Endothelial cell of umbilical vein (primary cell): Measurements from ENCODE around the gene GNPTAB. TPM values are rescaled to one million over a fixed set of nuclear protein-coding genes. Genes with fewer than 3 reads are reported as not detected.

Experiments
- BruUV-seq: library from RNA; stranded (reverse); fragments of 400-500 nt; replicated peaks from 2 replicates; lab custom pipeline; 2021; lab: Mats Ljungman, UMichigan
- CTCF ChIA-PET: fragments of 300-600, 350-600 bp; sonication (Branson Sonifier 250); formaldehyde crosslinking; loops from one replicate; lab custom pipeline; 2021; ENCODE audit warnings: antibody characterized with exemption, inconsistent platforms; lab: Charles Lee
- POLR2A ChIA-PET: fragments of 300-600, 350-600 bp; sonication (Branson Sonifier 250); formaldehyde crosslinking; loops from one replicate; lab custom pipeline; 2021; ENCODE audit warnings: antibody characterized with exemption, inconsistent platforms; lab: Charles Lee
- DNase-seq: peaks from one replicate; pipeline ENCODE4 v3.0.0-alpha.2; 2011; ENCODE audit warnings: low read depth, low spot score
- FAIRE-seq: peaks from 2 replicates; lab custom pipeline; 2011; peaks lifted over from hg19 to GRCh38; lab: Jason Lieb, UNC
- H2AFZ ChIP-seq: 2 replicates; pipeline ENCODE4 v1.6.0; 2012; ENCODE audit warnings: low read depth, low read length, control low read depth, inconsistent platforms
- H3K27ac ChIP-seq: 2 replicates; pipeline ENCODE4 v1.5.1; 2011; ENCODE audit warnings: low read depth, mild to moderate bottlenecking, control low read depth, low read length, moderate library complexity; ENCODE audit not compliant: insufficient read depth
- H3K27me3 ChIP-seq, 2 experiments: 2 replicates each; pipeline versions ENCODE4 v1.6.0 to v1.6.1; 2011; ENCODE audit warnings: low read length in 2 of 2, mixed read lengths in 1 of 2; ENCODE audit not compliant: control insufficient read depth in 2 of 2, insufficient read depth in 2 of 2
- H3K36me3 ChIP-seq, 2 experiments: 2 replicates in 1 of 2; 3 replicates in 1 of 2; pipeline ENCODE4 v1.5.1; 2011; ENCODE audit warnings: low read length in 2 of 2, mild to moderate bottlenecking in 1 of 2, moderate library complexity in 1 of 2; ENCODE audit not compliant: control insufficient read depth in 2 of 2, insufficient read depth in 2 of 2; ENCODE audit errors: extremely low read depth in 1 of 2
- H3K4me1 ChIP-seq: 3 replicates; pipeline ENCODE4 v1.5.1; 2011; ENCODE audit warnings: mild to moderate bottlenecking, low read length; ENCODE audit not compliant: control insufficient read depth, insufficient read depth; ENCODE audit errors: extremely low read depth
- H3K4me2 ChIP-seq: 2 replicates; pipeline ENCODE4 v1.6.1; 2011; ENCODE audit warnings: low read length, control low read depth, mixed read lengths; ENCODE audit not compliant: insufficient read depth
- H3K4me3 ChIP-seq, 3 experiments: fragments of 200-600 bp in 1 of 3; sonication (generic), shearing (Covaris generic) in 1 of 3; replicated peaks in 1 of 3; 2 replicates each; pipeline ENCODE4 v1.5.1; 2011 to 2016; ENCODE audit warnings: control low read depth in 3 of 3, low read length in 3 of 3, mild to moderate bottlenecking in 2 of 3, inconsistent platforms in 1 of 3, low read depth in 1 of 3, moderate library complexity in 1 of 3; ENCODE audit not compliant: insufficient read depth in 1 of 3
- H3K79me2 ChIP-seq: 2 replicates; pipeline ENCODE4 v1.6.0; 2012; ENCODE audit warnings: low read length, inconsistent platforms; ENCODE audit not compliant: control insufficient read depth, insufficient read depth
- H3K9ac ChIP-seq: replicated peaks from 2 replicates; pipeline ENCODE3; 2011; ENCODE audit warnings: low read length, control low read depth; ENCODE audit not compliant: insufficient read depth; ENCODE audit errors: extremely low read depth
- H3K9me1 ChIP-seq: replicated peaks from 3 replicates; pipeline ENCODE4 v1.6.0; 2011; ENCODE audit warnings: mild to moderate bottlenecking, low read length; ENCODE audit not compliant: control insufficient read depth, insufficient read depth; ENCODE audit errors: extremely low read depth
- H3K9me3 ChIP-seq: replicated peaks from 2 replicates; pipeline ENCODE4 v1.5.1; 2012; ENCODE audit warnings: low read length, inconsistent platforms; ENCODE audit not compliant: control insufficient read depth, insufficient read depth
- H4K20me1 ChIP-seq: replicated peaks from 2 replicates; pipeline ENCODE3; 2011; ENCODE audit warnings: mild to moderate bottlenecking, low read length; ENCODE audit not compliant: control insufficient read depth, insufficient read depth; ENCODE audit errors: extremely low read depth
- CTCF ChIP-seq, 2 donors: IDR thresholded peaks; 1 replicate in 1 of 2; 2 replicates in 1 of 2; pipeline ENCODE4 v1.5.1; 2011; ENCODE audit warnings: low read length in 2 of 2, mild to moderate bottlenecking in 2 of 2, moderate library complexity in 2 of 2, control low read depth in 1 of 2, inconsistent platforms in 1 of 2, low read depth in 1 of 2; ENCODE audit not compliant: insufficient read depth in 1 of 2; ENCODE audit errors: extremely low read depth in 1 of 2
- EZH2 ChIP-seq: IDR thresholded peaks from 2 replicates; pipeline ENCODE4 v1.6.1; 2012; ENCODE audit warnings: borderline replicate concordance, low read depth, mild to moderate bottlenecking, moderate library complexity, low read length, inconsistent platforms; ENCODE audit not compliant: severe bottlenecking
- FOS ChIP-seq: IDR thresholded peaks from 2 replicates; pipeline ENCODE4 v1.6.1; 2011; ENCODE audit warnings: mild to moderate bottlenecking, low read length, moderate library complexity, borderline replicate concordance; ENCODE audit not compliant: insufficient read depth
- GATA2 ChIP-seq: IDR thresholded peaks from 2 replicates; pipeline ENCODE4 v1.7.0; 2011; ENCODE audit warnings: low read depth, mild to moderate bottlenecking, moderate library complexity, mixed read lengths, low read length; ENCODE audit not compliant: insufficient read length, insufficient read depth
- JUN ChIP-seq: IDR thresholded peaks from 2 replicates; pipeline ENCODE4 v1.6.1; 2011; ENCODE audit warnings: borderline replicate concordance, low read depth; ENCODE audit not compliant: insufficient read length, insufficient read depth
- MYC ChIP-seq: IDR thresholded peaks from one replicate; pipeline ENCODE4 v1.6.1; 2011; ENCODE audit warnings: mild to moderate bottlenecking, low read depth, low read length
- POLR2A ChIP-seq: IDR thresholded peaks from 2 replicates; pipeline ENCODE4 v1.6.1; 2012; ENCODE audit warnings: low read depth, mild to moderate bottlenecking, control low read depth, low read length
- POLR2AphosphoS5 ChIP-seq: IDR thresholded peaks from 2 replicates; pipeline ENCODE4 v1.6.1; 2012; ENCODE audit warnings: low read depth, mild to moderate bottlenecking, control low read depth, low read length, moderate library complexity; ENCODE audit not compliant: insufficient read depth
- dilution Hi-C: fragments of 300-500 bp; cut with MboI; formaldehyde crosslinking; loops from one replicate; pipeline ENCODE4 v1.15.0; 2019; ENCODE audit warnings: low sequenced_read_pairs; ENCODE audit not compliant: extremely low pct_ligation_motif_present
- intact Hi-C: fragments of 100-400 bp; cut with micrococcal nuclease; formaldehyde crosslinking; loops from one replicate; pipeline ENCODE4 v1.10.0; 2022
- polyA plus RNA-seq, 4 experiments: library from polyadenylated mRNA; depleted of rRNA in 3 of 4; stranded (reverse) in 3 of 4; unstranded in 1 of 4; fragments of >200 nt; gene quantifications; 2 replicates each; pipeline versions ENCODE4 v1.2.1 to v1.2.3, GENCODE V29; 2011 to 2012; ENCODE audit warnings: missing spikeins in 1 of 4
- total RNA-seq: library from RNA; stranded (reverse); gene quantifications from 2 replicates; pipeline ENCODE4 v1.2.3, GENCODE V29; 2021
- TF ChIP-seq, protein P1 (sequence below): IDR thresholded peaks from 2 replicates; pipeline ENCODE4 v1.6.1; 2011; ENCODE audit not compliant: insufficient read depth, insufficient read length

The GNPTAB gene
- total and polyA plus RNA-seq, 2 donors (not counting 3 experiments of a cell fraction or from before 2014, with no cell fraction given): 15.6 to 39.5 TPM

GRCh38 chr12:101804409-101804808 is 26.4 kb downstream of the GNPTAB start:
- POLR2A ChIA-PET: no interaction called here
- H3K27ac ChIP-seq: no peak overlapping the region
- BruUV-seq: no TSS peak
- DNase-seq (no peak), FAIRE-seq (no peak)
- no peak overlapping the region for H3K9ac ChIP-seq
- no peaks in the 10 kb centered on the region for H3K9me1 ChIP-seq
- peaks cover 3% of the 10 kb centered on the region for H3K79me2 ChIP-seq
- no peak overlapping the region for H3K4me3 ChIP-seq
- H3K36me3 ChIP-seq: no peaks in the 10 kb centered on the region
- no peaks in the 10 kb centered on the region for H4K20me1 ChIP-seq
- dilution Hi-C loops: no loop called here
- no peaks in the 10 kb centered on the region for H3K4me1 ChIP-seq
- intact Hi-C loops: no loop called here
- CTCF ChIA-PET: interaction anchor here (1.9 kb wide), 1 partner anchor 21 kb away, joined by 4 read pairs; no protein-coding TSS in a partner anchor
- no peaks in the 10 kb centered on the region for H3K27me3 ChIP-seq
- H2AFZ ChIP-seq: no peak overlapping the region
- no peaks in the 10 kb centered on the region for H3K9me3 ChIP-seq
- no peak overlapping the region for H3K4me2 ChIP-seq
- TF ChIP-seq MYC (no peak), POLR2AphosphoS5 (no peak), POLR2A (no peak), FOS (no peak), EZH2 (no peak), CTCF (IDR thresholded peaks at IDR 0.05; ENCODE audit: extremely low read depth in 1 of 2, insufficient read depth in 1 of 2, low read depth in 1 of 2, low read length in 2 of 2) (no peak), GATA2 (no peak), JUN (no peak)
- TF ChIP-seq, protein P1, sequence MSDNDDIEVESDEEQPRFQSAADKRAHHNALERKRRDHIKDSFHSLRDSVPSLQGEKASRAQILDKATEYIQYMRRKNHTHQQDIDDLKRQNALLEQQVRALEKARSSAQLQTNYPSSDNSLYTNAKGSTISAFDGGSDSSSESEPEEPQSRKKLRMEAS: no peak
